GM12878 (cell line): ENCODE results near the gene AIRE.

ENCODE experiments used
- POLR2A ChIP-seq: IDR thresholded peaks from 2 replicates; pipeline ENCODE4 v1.6.1; 2011; ENCODE audit warnings: low read depth, mild to moderate bottlenecking, low read length
- RBBP5 ChIP-seq: fragments of 200-600 bp; sonication (generic); conservative IDR thresholded peaks from 2 replicates; pipeline ENCODE4 v1.6.1; 2016

DNA sequence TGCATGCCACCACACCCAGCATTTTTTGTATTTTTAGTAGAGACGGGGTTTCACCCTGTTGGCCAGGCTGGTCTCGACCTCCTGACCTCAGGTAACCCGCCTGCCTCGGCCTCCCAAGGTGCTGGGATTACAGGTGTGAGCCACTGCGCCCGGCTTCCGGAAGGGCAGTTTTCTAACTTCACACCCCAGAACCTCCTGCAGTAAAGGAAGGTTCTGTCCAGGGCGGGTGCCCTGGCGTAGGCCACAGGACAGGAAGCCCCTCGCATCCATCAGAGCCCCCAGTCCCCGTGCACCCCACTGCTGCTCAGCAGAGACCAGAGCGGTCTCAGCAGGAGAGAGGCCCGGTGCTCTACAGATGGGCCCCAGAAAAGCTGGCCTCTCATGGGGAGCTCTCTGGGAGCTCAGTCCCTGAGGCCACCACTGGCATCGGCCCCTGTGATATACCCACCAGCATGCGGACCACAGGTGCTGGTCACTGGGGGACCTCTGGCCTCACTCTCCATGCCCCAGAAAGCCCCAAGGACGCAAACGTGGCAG lies 19.9 kb upstream of the AIRE start:
- TF ChIP-seq POLR2A = no peak
- no peak for TF ChIP-seq RBBP5
